AG04450 (cell line): ENCODE results near the gene MESD. TPM values are rescaled to one million over a fixed set of nuclear protein-coding genes. Genes with fewer than 3 reads are reported as not detected.

ENCODE experiments used
- CTCF ChIA-PET: fragments of 300-600, 350-600 bp; formaldehyde crosslinking; extraction: SDS; loops from one replicate; lab custom pipeline; 2022; ENCODE audit warnings: antibody characterized with exemption, inconsistent platforms; lab: Charles Lee
- POLR2A ChIA-PET: fragments of 350-600 bp; formaldehyde crosslinking; extraction: SDS; loops from one replicate; lab custom pipeline; 2021; ENCODE audit warnings: antibody characterized with exemption, inconsistent platforms; lab: Yijun Ruan, JAX
- DNase-seq: peaks from one replicate; pipeline ENCODE4 v3.0.0-alpha.2; 2011; ENCODE audit warnings: low read depth, low spot score
- H3K27ac ChIP-seq: one replicate; pipeline ENCODE4 v1.5.1; 2012; ENCODE audit warnings: low read depth, low read length, control low read depth
- H3K27me3 ChIP-seq: one replicate; pipeline ENCODE4 v1.6.0; 2012; ENCODE audit warnings: low read length; ENCODE audit not compliant: control insufficient read depth, insufficient read depth
- H3K4me3 ChIP-seq: 2 replicates; pipeline ENCODE4 v1.5.1; 2011; ENCODE audit warnings: mild to moderate bottlenecking, low read depth, low read length, control low read depth
- H3K9me3 ChIP-seq: 2 replicates; pipeline ENCODE4 v1.5.1; 2012; ENCODE audit warnings: low read length; ENCODE audit not compliant: control insufficient read depth, insufficient read depth
- polyA plus RNA-seq: library from polyadenylated mRNA; depleted of rRNA; stranded (reverse); fragments of >200 nt; gene quantifications from 2 replicates; pipeline ENCODE4 v1.2.3, GENCODE V29; 2011
- TF ChIP-seq, protein P1 (sequence below): IDR thresholded peaks from 2 replicates; pipeline ENCODE4 v1.5.1; 2011; ENCODE audit warnings: low read depth, low read length, control low read depth, inconsistent platforms

MESD gene
- polyA plus RNA-seq, 1 experiment, result 23.9 TPM

DNA sequence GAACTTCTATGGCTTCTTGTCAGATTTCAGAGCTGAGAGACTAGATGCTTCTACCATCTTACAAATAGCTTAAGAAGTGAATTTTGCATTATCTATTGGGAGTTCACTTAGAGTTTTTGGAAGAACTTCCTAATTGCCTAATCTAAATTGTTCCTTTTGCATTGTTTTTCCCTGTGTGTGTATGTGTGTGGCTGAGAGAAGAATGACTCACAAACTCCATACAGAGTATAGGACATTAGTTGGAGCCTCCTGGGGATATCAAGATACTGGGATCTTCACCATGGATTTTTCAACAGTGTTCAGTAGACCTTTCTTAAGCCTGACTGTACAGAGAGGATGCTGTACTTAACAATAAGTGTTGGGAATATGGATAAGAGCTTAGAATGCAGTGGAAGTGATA, 22.0 kb upstream of the MESD start:
- POLR2A ChIA-PET, result no interaction called here
- CTCF ChIA-PET, result interaction anchor here (0.7 kb wide), 1 partner anchor 255 kb away, joined by 4 read pairs; no protein-coding TSS in a partner anchor
- no peak overlapping the region for H3K4me3 ChIP-seq
- DNase-seq, result no peak
- no peak overlapping the region for H3K27ac ChIP-seq
- H3K9me3 ChIP-seq, result no peaks in the 10 kb centered on the region
- TF ChIP-seq, protein P1, sequence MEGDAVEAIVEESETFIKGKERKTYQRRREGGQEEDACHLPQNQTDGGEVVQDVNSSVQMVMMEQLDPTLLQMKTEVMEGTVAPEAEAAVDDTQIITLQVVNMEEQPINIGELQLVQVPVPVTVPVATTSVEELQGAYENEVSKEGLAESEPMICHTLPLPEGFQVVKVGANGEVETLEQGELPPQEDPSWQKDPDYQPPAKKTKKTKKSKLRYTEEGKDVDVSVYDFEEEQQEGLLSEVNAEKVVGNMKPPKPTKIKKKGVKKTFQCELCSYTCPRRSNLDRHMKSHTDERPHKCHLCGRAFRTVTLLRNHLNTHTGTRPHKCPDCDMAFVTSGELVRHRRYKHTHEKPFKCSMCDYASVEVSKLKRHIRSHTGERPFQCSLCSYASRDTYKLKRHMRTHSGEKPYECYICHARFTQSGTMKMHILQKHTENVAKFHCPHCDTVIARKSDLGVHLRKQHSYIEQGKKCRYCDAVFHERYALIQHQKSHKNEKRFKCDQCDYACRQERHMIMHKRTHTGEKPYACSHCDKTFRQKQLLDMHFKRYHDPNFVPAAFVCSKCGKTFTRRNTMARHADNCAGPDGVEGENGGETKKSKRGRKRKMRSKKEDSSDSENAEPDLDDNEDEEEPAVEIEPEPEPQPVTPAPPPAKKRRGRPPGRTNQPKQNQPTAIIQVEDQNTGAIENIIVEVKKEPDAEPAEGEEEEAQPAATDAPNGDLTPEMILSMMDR, result no peak
- H3K27me3 ChIP-seq, result no peaks in the 10 kb centered on the region

DNA sequence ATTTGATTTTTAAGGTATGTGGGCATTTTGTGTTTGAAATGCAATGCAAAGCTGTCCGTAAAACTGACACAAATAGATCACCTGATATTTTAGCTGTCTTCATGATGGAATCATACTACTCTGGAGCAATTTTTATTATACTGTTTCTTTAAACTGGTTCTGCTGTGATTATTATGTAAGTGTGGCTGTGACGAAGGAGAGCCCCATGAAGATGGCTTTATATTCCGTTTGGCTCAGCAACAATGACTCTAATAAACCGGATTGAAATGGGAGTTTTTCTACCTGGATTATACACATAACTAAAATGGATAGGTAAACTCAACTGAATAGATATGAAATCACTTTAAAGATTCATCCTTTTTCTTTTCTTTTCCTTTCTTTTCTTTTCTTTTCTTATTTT, 20.5 kb upstream of the MESD start:
- Histone ChIP-seq H3K27ac (no peak overlapping the region), H3K9me3 (no peaks in the 10 kb centered on the region), H3K4me3 (no peak overlapping the region), H3K27me3 (no peaks in the 10 kb centered on the region)
- CTCF ChIA-PET, result interaction anchor here (1.1 kb wide), 1 partner anchor 256 kb away, joined by 3 read pairs; no protein-coding TSS in a partner anchor
- TF ChIP-seq, protein P1, result no peak
- no peak for DNase-seq
- POLR2A ChIA-PET, result no interaction called here

DNA sequence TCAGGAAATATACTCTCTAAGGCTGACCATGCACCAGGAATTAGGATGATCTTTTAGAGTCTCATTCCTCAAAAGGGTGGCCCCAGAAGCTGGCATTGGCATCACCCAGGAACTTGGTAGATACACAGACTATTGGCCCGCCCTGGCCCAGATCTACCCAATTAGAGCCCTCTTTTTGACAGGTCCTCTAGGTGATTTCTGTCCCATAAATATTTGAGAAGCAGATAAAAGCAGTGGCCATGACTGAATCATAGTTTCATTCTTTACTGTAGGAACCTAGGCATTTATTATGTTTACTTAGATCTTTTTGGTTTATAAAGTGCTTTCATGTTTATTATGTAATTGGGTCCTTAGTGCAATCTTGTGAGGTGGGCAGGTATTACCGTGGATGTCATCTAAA, 18.7 kb upstream of the MESD start:
- Histone ChIP-seq H3K27me3 (no peaks in the 10 kb centered on the region), H3K27ac (no peak overlapping the region), H3K9me3 (no peaks in the 10 kb centered on the region), H3K4me3 (no peak overlapping the region)
- POLR2A ChIA-PET, result interaction anchor here (0.6 kb wide), 1 partner anchor 66 kb away, joined by 3 read pairs; no protein-coding TSS in a partner anchor
- CTCF ChIA-PET, result interaction anchor here (1.7 kb wide), 1 partner anchor 258 kb away, joined by 7 read pairs; no protein-coding TSS in a partner anchor
- TF ChIP-seq, protein P1, result no peak
- DNase-seq, result no peak

DNA sequence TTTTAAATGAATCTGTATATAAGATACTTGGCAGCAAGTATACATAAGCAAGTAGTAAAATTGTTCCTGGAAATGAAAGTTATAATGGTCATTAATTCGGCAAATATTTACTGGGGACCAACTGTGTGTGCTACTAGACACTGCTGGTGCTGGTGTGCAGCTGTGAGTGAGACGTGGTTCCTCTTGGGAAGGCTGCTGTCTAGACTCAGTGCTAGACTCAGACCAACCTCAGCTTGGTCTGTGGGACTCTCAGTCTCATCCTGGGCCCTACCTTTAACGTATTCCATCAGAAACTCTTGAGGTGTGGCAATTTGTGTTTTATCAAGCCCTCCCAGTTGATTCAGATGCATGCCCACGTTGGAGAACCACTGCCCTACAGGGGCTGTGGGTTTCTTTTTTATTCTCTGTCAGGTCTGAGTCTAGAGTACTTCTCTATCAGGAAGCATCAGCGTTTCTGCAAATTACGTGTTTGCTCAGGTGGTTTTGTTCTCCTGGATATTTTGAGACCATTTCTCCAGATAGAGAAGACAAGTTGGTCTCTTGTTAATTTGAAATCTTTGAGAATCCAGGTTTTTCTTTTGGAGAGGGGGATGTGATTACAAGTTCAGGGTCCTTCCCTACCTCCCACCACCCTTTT, 17.9 kb upstream of the MESD start:
- Histone ChIP-seq H3K9me3 (peaks cover 3% of the 10 kb centered on the region; the same call in 1 of the 2 replicates), H3K27me3 (no peaks in the 10 kb centered on the region), H3K4me3 (no peak overlapping the region), H3K27ac (no peak overlapping the region)
- POLR2A ChIA-PET, result no interaction called here
- CTCF ChIA-PET, result interaction anchor here (1.7 kb wide), 1 partner anchor 258 kb away, joined by 7 read pairs; no protein-coding TSS in a partner anchor
- DNase-seq, result no peak
- TF ChIP-seq, protein P1, result no peak

DNA sequence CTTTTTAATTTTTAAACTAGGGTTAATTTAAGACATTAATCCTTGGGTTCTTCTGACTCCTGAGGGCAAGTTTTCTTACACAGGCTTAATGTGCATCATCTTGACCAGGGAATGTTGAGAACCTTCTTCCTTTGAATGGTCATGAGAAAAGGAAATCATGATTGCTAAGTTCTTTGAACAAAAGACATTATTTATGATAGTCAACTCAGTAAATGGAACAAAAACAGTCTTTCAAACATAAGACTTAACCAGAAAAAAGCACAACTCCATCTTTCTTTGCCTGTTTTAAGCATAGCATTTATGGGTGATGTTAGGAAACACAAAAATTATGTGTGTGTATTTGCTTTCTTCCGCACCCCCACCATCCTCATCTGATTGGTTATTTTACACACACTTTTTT, 16.5 kb upstream of the MESD start:
- Histone ChIP-seq H3K27me3 (no peaks in the 10 kb centered on the region), H3K27ac (no peak overlapping the region), H3K4me3 (no peak overlapping the region), H3K9me3 (peaks cover 3% of the 10 kb centered on the region; the same call in 1 of the 2 replicates)
- TF ChIP-seq, protein P1, result no peak
- ChIA-PET POLR2A (no interaction called here), CTCF (no interaction called here)
- no peak for DNase-seq
